Upper lobe of left lung (tissue), 4 donors: ENCODE results near the gene NAT9.

ENCODE experiments used
- EP300 ChIP-seq, 4 donors: sonication (generic); formaldehyde crosslinking; IDR thresholded peaks; one replicate each; pipeline ENCODE4 v1.5.1; 2017; ENCODE audit warnings: antibody characterized with exemption in 4 of 4, control low read depth in 2 of 4
- POLR2A ChIP-seq, 4 donors: fragments of 450-650 bp; IDR thresholded peaks; one replicate each; pipeline ENCODE4 v1.5.1; 2016 to 2017; ENCODE audit warnings: antibody characterized with exemption in 4 of 4, mild to moderate bottlenecking in 2 of 4
- TF ChIP-seq, protein P1 (sequence below), 6 experiments: fragments of 450-650 bp in 4 of 6; fragments of 200-600 bp in 2 of 6; sonication (generic) in 2 of 6; IDR thresholded peaks; one replicate each; pipeline ENCODE4 v1.5.1; 2016 to 2019; ENCODE audit warnings: antibody characterized with exemption in 6 of 6

DNA sequence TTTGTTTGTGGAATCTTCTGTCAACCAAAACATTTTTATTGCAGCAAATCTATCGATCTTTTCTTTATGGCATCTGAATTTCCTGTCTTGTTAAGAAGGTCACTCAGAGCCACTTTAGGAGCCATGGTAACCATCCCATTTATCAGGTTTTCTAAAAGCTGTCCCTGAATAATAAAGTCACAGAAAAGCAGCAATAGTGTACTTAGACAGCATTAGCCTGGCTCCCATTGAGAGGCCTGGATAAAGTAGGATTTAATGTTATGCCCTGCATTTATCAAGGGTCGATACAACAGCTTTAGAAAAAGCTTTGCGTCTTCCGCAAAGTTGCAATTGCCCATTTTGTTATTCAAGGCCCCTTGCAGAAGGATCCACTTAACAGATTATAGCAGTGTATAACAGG is 53.4 kb downstream of the NAT9 start:
- no peak for TF ChIP-seq POLR2A (IDR thresholded peaks at IDR 0.05)
- TF ChIP-seq, protein P1, sequence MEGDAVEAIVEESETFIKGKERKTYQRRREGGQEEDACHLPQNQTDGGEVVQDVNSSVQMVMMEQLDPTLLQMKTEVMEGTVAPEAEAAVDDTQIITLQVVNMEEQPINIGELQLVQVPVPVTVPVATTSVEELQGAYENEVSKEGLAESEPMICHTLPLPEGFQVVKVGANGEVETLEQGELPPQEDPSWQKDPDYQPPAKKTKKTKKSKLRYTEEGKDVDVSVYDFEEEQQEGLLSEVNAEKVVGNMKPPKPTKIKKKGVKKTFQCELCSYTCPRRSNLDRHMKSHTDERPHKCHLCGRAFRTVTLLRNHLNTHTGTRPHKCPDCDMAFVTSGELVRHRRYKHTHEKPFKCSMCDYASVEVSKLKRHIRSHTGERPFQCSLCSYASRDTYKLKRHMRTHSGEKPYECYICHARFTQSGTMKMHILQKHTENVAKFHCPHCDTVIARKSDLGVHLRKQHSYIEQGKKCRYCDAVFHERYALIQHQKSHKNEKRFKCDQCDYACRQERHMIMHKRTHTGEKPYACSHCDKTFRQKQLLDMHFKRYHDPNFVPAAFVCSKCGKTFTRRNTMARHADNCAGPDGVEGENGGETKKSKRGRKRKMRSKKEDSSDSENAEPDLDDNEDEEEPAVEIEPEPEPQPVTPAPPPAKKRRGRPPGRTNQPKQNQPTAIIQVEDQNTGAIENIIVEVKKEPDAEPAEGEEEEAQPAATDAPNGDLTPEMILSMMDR (IDR thresholded peaks at IDR 0.05) = no peak
- no peak for TF ChIP-seq EP300 (IDR thresholded peaks at IDR 0.05)
